GM12878 (cell line): ENCODE results near the gene MPC1L. TPM values are rescaled to one million over a fixed set of nuclear protein-coding genes. Genes with fewer than 3 reads are reported as not detected.

ENCODE experiments used
- ATAC-seq: fragments of 200-7000 bp; cut with Tn5 transposase; 3 replicates; pipeline ENCODE4 v1.9.1; 2020; ENCODE audit warnings: mild to moderate bottlenecking, moderate library complexity
- Bru-seq: library from RNA; stranded (reverse); fragments of 400-500 nt; gene quantifications from one replicate; lab custom pipeline; 2021; lab: Mats Ljungman, UMichigan
- BruChase-seq, 2 experiments: library from RNA; stranded (reverse); fragments of 400-500 nt; gene quantifications; one replicate each; lab custom pipeline; 2021; lab: Mats Ljungman, UMichigan
- BruUV-seq: library from RNA; stranded (reverse); fragments of 400-500 nt; replicated peaks from 2 replicates; lab custom pipeline; 2021; lab: Mats Ljungman, UMichigan
- CTCF ChIA-PET: fragments of 300-600 bp; sonication (Branson Sonifier 250); formaldehyde crosslinking; extraction: SDS; loops from one replicate; lab custom pipeline; 2021; ENCODE audit warnings: inconsistent platforms; lab: Yijun Ruan, JAX
- POLR2A ChIA-PET: fragments of 350-600 bp; formaldehyde crosslinking; extraction: SDS; loops from one replicate; lab custom pipeline; 2021; ENCODE audit warnings: inconsistent platforms; lab: Charles Lee
- RAD21 ChIA-PET: fragments of 300-600 bp; sonication (Branson Sonifier 250); formaldehyde crosslinking; loops from one replicate; lab custom pipeline; 2023; ENCODE audit warnings: antibody characterized with exemption; ENCODE audit not compliant: unreplicated experiment; lab: Charles Lee
- SMC1A ChIA-PET: fragments of 300-600 bp; sonication (Branson Sonifier 250); formaldehyde crosslinking; loops from one replicate; lab custom pipeline; 2023; ENCODE audit not compliant: unreplicated experiment, uncharacterized antibody; lab: Charles Lee
- DNase-seq: peaks from one replicate; pipeline ENCODE4 v3.0.0-alpha.2; 2011; ENCODE audit warnings: low read depth, low spot score
- FAIRE-seq: peaks from 3 replicates; lab custom pipeline; 2011; peaks lifted over from hg19 to GRCh38; lab: Jason Lieb, UNC
- H2AFZ ChIP-seq: 2 replicates; pipeline ENCODE4 v1.6.0; 2011; ENCODE audit warnings: low read depth, low read length, control low read depth; ENCODE audit not compliant: control insufficient read depth
- H3K27ac ChIP-seq: 2 replicates; pipeline ENCODE4 v1.5.1; 2011; ENCODE audit warnings: control low read depth; ENCODE audit not compliant: control insufficient read depth, insufficient read depth
- H3K27me3 ChIP-seq, 2 experiments: replicated peaks in 1 of 2; 2 replicates each; pipeline versions ENCODE4 v1.6.0 to v1.6.1; 2011; ENCODE audit warnings: low read length in 1 of 2; ENCODE audit not compliant: control insufficient read depth in 2 of 2, insufficient read depth in 2 of 2
- H3K36me3 ChIP-seq, 2 experiments: 2 replicates each; pipeline ENCODE4 v1.5.1; 2011; ENCODE audit warnings: low read length in 1 of 2; ENCODE audit not compliant: control insufficient read depth in 2 of 2, insufficient read depth in 2 of 2
- H3K4me1 ChIP-seq: 2 replicates; pipeline ENCODE4 v1.6.1; 2011; ENCODE audit warnings: mild to moderate bottlenecking, low read length, moderate library complexity, mixed read lengths; ENCODE audit not compliant: control insufficient read depth, insufficient read depth
- H3K4me2 ChIP-seq: 2 replicates; pipeline ENCODE4 v1.6.0; 2011; ENCODE audit warnings: control low read depth; ENCODE audit not compliant: control insufficient read depth, insufficient read depth
- H3K4me3 ChIP-seq: fragments of 200-600 bp; sonication (generic); 2 replicates; pipeline ENCODE4 v1.5.1; 2016
- H3K79me2 ChIP-seq: 2 replicates; pipeline ENCODE4 v1.6.0; 2011; ENCODE audit warnings: low read length; ENCODE audit not compliant: control insufficient read depth, insufficient read depth
- H3K9ac ChIP-seq: 2 replicates; pipeline ENCODE4 v1.8.0; 2011; ENCODE audit warnings: low read length, control low read depth, mixed read lengths; ENCODE audit not compliant: control insufficient read depth, insufficient read depth
- H3K9me3 ChIP-seq: replicated peaks from 3 replicates; pipeline ENCODE4 v1.5.1; 2011; ENCODE audit warnings: mild to moderate bottlenecking, low read length; ENCODE audit not compliant: control insufficient read depth, insufficient read depth
- H4K20me1 ChIP-seq: 2 replicates; pipeline ENCODE4 v1.6.0; 2011; ENCODE audit not compliant: control insufficient read depth, insufficient read depth
- ATF3 ChIP-seq: IDR thresholded peaks from 2 replicates; pipeline ENCODE4 v1.6.1; 2011; ENCODE audit warnings: low read depth, mild to moderate bottlenecking, low read length, moderate library complexity, borderline replicate concordance; ENCODE audit errors: extremely low read depth
- BRCA1 ChIP-seq: IDR thresholded peaks from 2 replicates; pipeline ENCODE4 v1.6.1; 2011; ENCODE audit warnings: low read depth, low read length, improper control_type of control experiment
- CBX3 ChIP-seq: fragments of 200-600 bp; sonication (generic); IDR thresholded peaks from 2 replicates; pipeline ENCODE4 v1.6.1; 2016; ENCODE audit warnings: low read depth, borderline replicate concordance
- CBX5 ChIP-seq: sonication (generic); IDR thresholded peaks from 2 replicates; pipeline ENCODE4 v1.6.1; 2016; ENCODE audit warnings: low read depth, moderate library complexity, mild to moderate bottlenecking, inconsistent platforms
- EED ChIP-seq: sonication (generic); IDR thresholded peaks from 2 replicates; pipeline ENCODE4 v1.6.1; 2016; ENCODE audit warnings: antibody characterized with exemption, low read depth
- EZH2 ChIP-seq: IDR thresholded peaks from 2 replicates; pipeline ENCODE4 v1.6.1; 2012; ENCODE audit warnings: low read depth, mild to moderate bottlenecking, control low read depth, inconsistent platforms, low read length, borderline replicate concordance; ENCODE audit not compliant: control insufficient read depth
- KAT2A ChIP-seq: conservative IDR thresholded peaks from 2 replicates; pipeline ENCODE4 v1.6.1; 2011; ENCODE audit warnings: low read depth, low read length; ENCODE audit not compliant: control insufficient read depth
- MYB ChIP-seq: fragments of 150-350 bp; IDR thresholded peaks from 2 replicates; pipeline ENCODE4 v1.6.1; 2014; ENCODE audit warnings: mild to moderate bottlenecking, low read depth, low read length, borderline replicate concordance
- NFXL1 ChIP-seq: fragments of 450-650 bp; IDR thresholded peaks from 2 replicates; pipeline ENCODE4 v1.6.1; 2017; ENCODE audit warnings: antibody characterized with exemption, mild to moderate bottlenecking, borderline replicate concordance
- PBX3 ChIP-seq: IDR thresholded peaks from 2 replicates; pipeline ENCODE4 v1.6.1; 2011; ENCODE audit warnings: mild to moderate bottlenecking, low read depth, low read length, moderate library complexity; ENCODE audit not compliant: insufficient replicate concordance
- PML ChIP-seq: IDR thresholded peaks from 2 replicates; pipeline ENCODE4 v1.6.1; 2012; ENCODE audit warnings: low read length, inconsistent platforms
- POLR2AphosphoS2 ChIP-seq: IDR thresholded peaks from 2 replicates; pipeline ENCODE4 v1.6.1; 2011; ENCODE audit warnings: low read depth, mild to moderate bottlenecking, low read length, improper control_type of control experiment, moderate library complexity
- STAT1 ChIP-seq: fragments of 450-650 bp; conservative IDR thresholded peaks from 2 replicates; pipeline ENCODE4 v1.6.1; 2014; ENCODE audit warnings: antibody characterized with exemption, mild to moderate bottlenecking
- TCF12 ChIP-seq: IDR thresholded peaks from 2 replicates; pipeline ENCODE4 v1.6.1; 2011; ENCODE audit warnings: low read depth, mild to moderate bottlenecking, low read length
- WRNIP1 ChIP-seq: IDR thresholded peaks from 2 replicates; pipeline ENCODE4 v1.6.1; 2011; ENCODE audit warnings: low read depth, low read length, improper control_type of control experiment, borderline replicate concordance
- ZNF217 ChIP-seq: fragments of 450-650 bp; IDR thresholded peaks from 2 replicates; pipeline ENCODE4 v1.6.1; 2017; ENCODE audit warnings: antibody characterized with exemption, mild to moderate bottlenecking
- ZNF384 ChIP-seq: IDR thresholded peaks from 2 replicates; pipeline ENCODE4 v1.6.1; 2012; ENCODE audit warnings: low read depth, mild to moderate bottlenecking, low read length, improper control_type of control experiment, borderline replicate concordance
- WGBS: methylation state at CpG from one replicate; pipeline ENCODE4 v1.1.6; 2016; ENCODE audit warnings: low lambda C conversion rate; ENCODE audit not compliant: insufficient replicate concordance, insufficient coverage; ENCODE audit errors: missing lambda C conversion rate; 5-methylcytosine and 5-hydroxymethylcytosine counted together
- in situ Hi-C: fragments of 300-500 bp; cut with MboI; formaldehyde crosslinking; loops from 9 replicates; pipeline ENCODE4 v1.14.3; 2018; ENCODE audit warnings: mixed read lengths
- intact Hi-C: fragments of 100-400 bp; cut with micrococcal nuclease; formaldehyde crosslinking; loops from one replicate; pipeline ENCODE4 v1.14.2; 2022; ENCODE audit not compliant: unreplicated experiment
- long read RNA-seq, 2 experiments: library from polyadenylated mRNA; unstranded; transcript quantifications; one replicate each; pipeline ENCODE4 v2.0.0, GENCODE V29; 2019 to 2020
- polyA minus RNA-seq, 3 experiments: library from RNA; depleted of rRNA, polyadenylated mRNA; stranded (reverse); fragments of >200 nt; gene quantifications; 2 replicates each; pipeline ENCODE4 v1.2.3, GENCODE V29; 2011
- polyA plus RNA-seq, 11 experiments: library from polyadenylated mRNA; depleted of rRNA in 4 of 11; unstranded in 6 of 11; stranded (reverse) in 5 of 11; fragments of >200 nt; fragmentation: Nextera tagmentation in 4 of 11; fragmentation: Illumina TruSeq in 1 of 11; extraction: Ambion mirVana in 4 of 11; extraction: Trizol in 1 of 11; gene quantifications; 1 replicate in 1 of 11; 2 replicates in 10 of 11; pipeline versions ENCODE4 v1.2.1 to v1.2.3, GENCODE V29; 2011 to 2016; ENCODE audit warnings: inconsistent platforms in 2 of 11, missing spikeins in 2 of 11, low read depth in 1 of 11
- total RNA-seq, 4 experiments: library from RNA; depleted of rRNA in 3 of 4; stranded (reverse); fragments of >200 nt in 3 of 4; fragmentation: Illumina TruSeq in 1 of 4; extraction: Trizol in 1 of 4; gene quantifications; 2 replicates each; pipeline versions ENCODE4 v1.2.1 to v1.2.3, GENCODE V29; 2013 to 2021
- TF ChIP-seq, protein P1 (sequence below): fragments of 450-650 bp; IDR thresholded peaks from 2 replicates; pipeline ENCODE4 v1.6.1; 2017; ENCODE audit warnings: mild to moderate bottlenecking, low read depth, inconsistent platforms; ENCODE audit not compliant: poor library complexity, severe bottlenecking

Gene MPC1L
- total RNA-seq (2013; cell fraction: nucleolus; rRNA removed), result not detected in 2 replicates
- total RNA-seq (2014; rRNA removed) (not detected in 2 replicates), total RNA-seq (2014; rRNA removed; fragmentation: Illumina TruSeq; extraction: Trizol) (not detected in 2 replicates), total RNA-seq (2021) (not detected in 2 replicates), polyA plus RNA-seq (2011; rRNA removed) (not detected in 2 replicates), polyA plus RNA-seq (2014; fragmentation: Illumina TruSeq; extraction: Trizol) (not detected in 2 replicates), polyA plus RNA-seq (2014; fragmentation: Nextera tagmentation; extraction: Ambion mirVana) (not detected), polyA plus RNA-seq (2014; rRNA removed) (not detected in 2 replicates), polyA plus RNA-seq (2016; fragmentation: Nextera tagmentation; extraction: Ambion mirVana) (not detected), polyA minus RNA-seq (2011; rRNA and poly(A)+ RNA removed) (not detected in 2 replicates), Bru-seq, nascent RNA (not detected), BruChase-seq, experiment 1, labeled RNA remaining after a 6-hour chase (percentile 26 among the genes with signal in this experiment), BruChase-seq, experiment 2, labeled RNA remaining after a 2-hour chase (percentile 40 among the genes with signal in this experiment)
- polyA plus RNA-seq (2011; ENCODE audit: low read depth), result not detected
- polyA plus RNA-seq (2011; cell fraction: cytosol; rRNA removed), result not detected in 2 replicates
- not detected in 2 replicates for polyA plus RNA-seq (2011; cell fraction: nucleus; rRNA removed)
- polyA plus RNA-seq (2012), result not detected in 2 replicates
- polyA minus RNA-seq (2011; cell fraction: cytosol; rRNA and poly(A)+ RNA removed), result not detected in 2 replicates
- polyA minus RNA-seq (2011; cell fraction: nucleus; rRNA and poly(A)+ RNA removed), result not detected in 2 replicates
- long read RNA-seq, experiment 1, result 0 reads
- long read RNA-seq, experiment 2, result 0 reads

- no TSS peak for BruUV-seq
- DNase-seq (no peak), ATAC-seq (no peak), FAIRE-seq (no peak)
- Histone ChIP-seq H3K27me3 (no peaks in the 10 kb centered on the region), H4K20me1 (no peaks in the 10 kb centered on the region), H3K36me3 (peaks cover 0 to 6% of the 10 kb centered on the region in 2 experiments; a peak in 2 of 4 replicates), H3K4me2 (no peak within 1 kb of the TSS), H3K9me3 (no peaks in the 10 kb centered on the region; the same call in 2 of the 3 replicates), H3K27ac (no peak within 1 kb of the TSS), H3K4me1 (no peaks in the 10 kb centered on the region), H2AFZ (no peak within 1 kb of the TSS), H3K9ac (no peak within 1 kb of the TSS)
- ChIA-PET SMC1A (interaction anchor here (1.0 kb wide), 1 partner anchor 11 kb away, joined by 5 read pairs; no protein-coding TSS in a partner anchor), POLR2A (no interaction called here)
- 96% methylated on average over 38 of the region's 38 CpGs for WGBS
- TF ChIP-seq CBX5 (no peak), ATF3 (no peak), CBX3 (no peak), EED (no peak), PBX3 (no peak), ZNF384 (no peak), KAT2A (no peak), MYB (no peak), NFXL1 (no peak), POLR2AphosphoS2 (no peak), BRCA1 (no peak), TCF12 (no peak), WRNIP1 (no peak), EZH2 (no peak), STAT1 (no peak), ZNF217 (no peak), PML (no peak)
- TF ChIP-seq, protein P1, sequence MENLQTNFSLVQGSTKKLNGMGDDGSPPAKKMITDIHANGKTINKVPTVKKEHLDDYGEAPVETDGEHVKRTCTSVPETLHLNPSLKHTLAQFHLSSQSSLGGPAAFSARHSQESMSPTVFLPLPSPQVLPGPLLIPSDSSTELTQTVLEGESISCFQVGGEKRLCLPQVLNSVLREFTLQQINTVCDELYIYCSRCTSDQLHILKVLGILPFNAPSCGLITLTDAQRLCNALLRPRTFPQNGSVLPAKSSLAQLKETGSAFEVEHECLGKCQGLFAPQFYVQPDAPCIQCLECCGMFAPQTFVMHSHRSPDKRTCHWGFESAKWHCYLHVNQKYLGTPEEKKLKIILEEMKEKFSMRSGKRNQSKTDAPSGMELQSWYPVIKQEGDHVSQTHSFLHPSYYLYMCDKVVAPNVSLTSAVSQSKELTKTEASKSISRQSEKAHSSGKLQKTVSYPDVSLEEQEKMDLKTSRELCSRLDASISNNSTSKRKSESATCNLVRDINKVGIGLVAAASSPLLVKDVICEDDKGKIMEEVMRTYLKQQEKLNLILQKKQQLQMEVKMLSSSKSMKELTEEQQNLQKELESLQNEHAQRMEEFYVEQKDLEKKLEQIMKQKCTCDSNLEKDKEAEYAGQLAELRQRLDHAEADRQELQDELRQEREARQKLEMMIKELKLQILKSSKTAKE, result no peak
- TF ChIP-seq, all 136 proteins: peak for 0
- Histone ChIP-seq H3K4me3 (no peak within 1 kb of the TSS), H3K79me2 (no peaks in the 10 kb centered on the region)
- in situ Hi-C loops (no loop called here), intact Hi-C loops (no loop called here)
- CTCF ChIA-PET, result interaction anchor here (1.1 kb wide), 1 partner anchor 15 kb away, joined by 3 read pairs; no protein-coding TSS in a partner anchor
- RAD21 ChIA-PET, result no interaction called here
Measured at GRCh38 chrX:40623139-40623536, at the start of gene MPC1L. Gene MPC1L, plus strand, starts transcription at chrX:40623428. Its CDS starts 138 bp downstream, at chrX:40623566.
